Uterus (tissue), 2 donors: ENCODE measurements around the gene COL23A1.

Source experiments
- CTCF ChIP-seq, 4 experiments: fragments of 200-600 bp in 2 of 4; fragments of 450-650 bp in 2 of 4; sonication (generic) in 2 of 4; IDR thresholded peaks; one replicate each; pipeline ENCODE4 v1.5.1; 2016 to 2019; ENCODE audit warnings: antibody characterized with exemption in 4 of 4, mild to moderate bottlenecking in 2 of 4, moderate library complexity in 1 of 4
- POLR2A ChIP-seq, 2 donors: fragments of 450-650 bp; IDR thresholded peaks; one replicate each; pipeline ENCODE4 v1.6.1; 2016; ENCODE audit warnings: antibody characterized with exemption in 2 of 2, mild to moderate bottlenecking in 1 of 2, moderate library complexity in 1 of 2

GRCh38 chr5:178296066-178296465, 294.1 kb downstream of the COL23A1 start:
- TF ChIP-seq POLR2A (IDR thresholded peaks at IDR 0.05): no peak
- no peak for TF ChIP-seq CTCF (IDR thresholded peaks at IDR 0.05)
